Erythroblast (primary cell): ENCODE results near the gene DLG2.

Experiments used
- GATA1 ChIP-seq: IDR thresholded peaks from 2 replicates; pipeline ENCODE4 v1.6.1; 2011; ENCODE audit warnings: low read depth, mild to moderate bottlenecking, control low read depth, low read length, moderate library complexity
- POLR2A ChIP-seq: IDR thresholded peaks from 2 replicates; pipeline ENCODE4 v1.6.1; 2011; ENCODE audit warnings: mild to moderate bottlenecking, low read length

GRCh38 chr11:85021058-85021457 lies 606.1 kb downstream of the DLG2 start:
- no peak for TF ChIP-seq POLR2A
- no peak for TF ChIP-seq GATA1
